GM18909 (cell line): Measurements from ENCODE around the gene ITGB1BP2.
"Not testable (repeated sequence)": the region's sequence is repeated elsewhere in the genome, so short reads cannot be mapped to it uniquely, and the experiment has no call there.

ENCODE experiments used
- ATAC-seq: cut with Tn5 transposase; IDR thresholded peaks from one replicate; pipeline ENCODE4 v1.9.1; 2021; ENCODE audit warnings: mild to moderate bottlenecking; ENCODE audit not compliant: unreplicated experiment, poor library complexity

Gene ITGB1BP2

DNA sequence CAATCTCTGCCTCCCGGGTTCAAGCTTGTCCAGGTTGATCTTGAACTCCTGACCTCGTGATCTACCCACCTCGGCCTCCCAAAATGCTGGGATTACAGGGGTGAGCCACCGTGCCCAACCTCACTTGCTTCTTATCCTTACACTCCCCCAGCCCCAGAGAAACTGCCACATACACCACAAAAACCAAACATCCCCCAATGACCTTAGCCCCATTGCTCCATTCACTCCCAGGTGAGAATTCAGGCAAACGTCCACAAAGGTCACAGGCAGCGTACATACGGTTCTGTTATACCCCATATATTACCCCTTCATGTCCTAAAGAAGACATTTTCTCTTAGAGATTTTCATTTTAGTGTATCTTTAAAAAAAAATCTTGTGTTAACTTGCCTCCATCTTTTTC is 1.1 kb upstream of the ITGB1BP2 start:
- not testable (repeated sequence) for ATAC-seq

DNA sequence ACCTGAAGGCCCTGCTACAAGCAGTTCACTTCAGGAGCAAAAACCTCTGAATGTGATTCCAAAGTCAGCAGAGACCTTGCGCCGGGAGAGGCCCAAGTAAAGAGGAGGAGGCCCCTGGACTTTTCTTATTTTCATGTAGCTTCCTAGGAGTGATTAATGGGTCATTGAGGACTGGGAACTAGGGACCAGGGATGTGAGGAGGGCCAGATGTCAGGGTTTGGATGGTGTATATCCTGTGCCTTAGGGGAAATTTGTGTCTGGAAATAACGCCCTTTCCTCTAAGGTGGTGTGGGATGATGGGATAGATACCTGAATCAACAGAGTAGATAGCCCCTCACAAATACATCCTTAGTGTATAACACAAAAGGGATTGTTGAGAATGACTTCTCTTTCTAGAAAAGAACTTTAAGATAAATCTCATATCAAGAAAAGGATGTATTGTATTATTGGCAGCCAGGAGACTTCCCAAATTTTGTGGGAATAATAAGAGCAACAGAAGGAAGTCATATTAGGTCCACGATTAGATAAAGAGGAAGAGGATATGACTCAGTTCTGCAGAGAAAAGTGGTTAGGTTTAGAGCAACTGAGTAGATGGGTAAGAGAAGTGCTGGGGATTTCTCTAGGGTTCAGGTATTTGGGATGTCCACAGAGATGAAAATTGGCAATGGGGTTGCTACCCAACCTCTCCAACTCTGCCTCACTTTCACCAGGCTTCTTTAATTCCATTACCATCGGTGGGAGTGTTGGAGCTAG is 1.1 kb downstream of the ITGB1BP2 start:
- no peak for ATAC-seq

DNA sequence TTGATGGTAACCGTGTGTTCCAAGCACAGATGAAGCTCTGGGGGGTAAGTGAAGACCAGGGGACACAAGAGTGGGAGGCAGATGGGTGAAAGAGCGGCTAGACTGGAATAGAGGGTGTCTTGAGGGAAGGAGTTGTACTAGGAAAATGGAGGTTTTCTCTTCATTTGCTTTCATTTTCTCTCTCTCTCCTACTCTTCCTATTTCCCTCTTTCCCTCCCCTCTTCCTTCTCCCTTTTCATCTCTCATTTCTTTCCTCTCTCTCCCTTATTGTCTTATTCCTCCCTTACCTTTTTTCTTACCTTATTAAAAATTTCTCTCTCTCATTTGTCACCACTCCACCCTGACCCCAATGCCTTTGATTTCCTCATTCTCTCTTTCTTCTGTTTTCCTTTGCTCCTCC is 3.0 kb downstream of the ITGB1BP2 start:
- ATAC-seq: no peak

DNA sequence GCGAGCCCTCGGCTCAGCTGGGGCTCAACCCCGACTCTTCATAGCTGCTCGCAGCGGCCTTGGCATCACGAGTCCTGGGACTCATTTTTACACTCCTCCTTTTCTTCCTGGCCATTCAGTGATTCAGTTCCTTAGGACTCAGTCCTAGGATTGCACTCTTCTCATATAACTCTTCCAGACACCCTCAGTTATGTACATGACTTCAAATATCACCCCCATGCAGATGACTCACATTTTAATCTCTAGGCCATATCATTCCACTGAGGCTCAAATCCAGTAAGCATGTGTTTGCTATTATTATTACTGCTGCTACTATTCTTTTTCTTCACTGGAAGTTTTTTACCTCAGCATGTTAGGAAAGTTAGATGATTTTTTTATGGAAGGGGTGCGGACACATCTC is 14.4 kb downstream of the ITGB1BP2 start:
- no peak for ATAC-seq

DNA sequence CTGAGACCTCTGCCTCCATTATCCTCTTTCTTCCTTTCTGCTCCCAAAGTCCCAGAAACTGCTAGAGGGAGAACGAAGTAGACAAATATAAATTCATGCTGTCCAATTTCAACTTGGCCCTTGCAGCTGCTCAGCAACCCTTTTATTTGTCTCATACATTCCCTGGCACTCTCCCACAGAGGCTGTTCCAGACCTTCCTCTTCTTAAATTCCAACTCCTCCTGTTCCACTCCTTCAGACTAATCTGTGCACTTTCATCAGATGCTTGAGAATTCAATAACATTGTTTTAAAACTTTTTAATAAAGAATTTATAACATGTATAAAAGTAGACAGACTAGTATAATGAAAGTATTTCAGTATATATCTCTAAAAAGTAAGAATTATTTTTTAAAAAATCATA is 15.4 kb downstream of the ITGB1BP2 start:
- not testable (repeated sequence) for ATAC-seq

DNA sequence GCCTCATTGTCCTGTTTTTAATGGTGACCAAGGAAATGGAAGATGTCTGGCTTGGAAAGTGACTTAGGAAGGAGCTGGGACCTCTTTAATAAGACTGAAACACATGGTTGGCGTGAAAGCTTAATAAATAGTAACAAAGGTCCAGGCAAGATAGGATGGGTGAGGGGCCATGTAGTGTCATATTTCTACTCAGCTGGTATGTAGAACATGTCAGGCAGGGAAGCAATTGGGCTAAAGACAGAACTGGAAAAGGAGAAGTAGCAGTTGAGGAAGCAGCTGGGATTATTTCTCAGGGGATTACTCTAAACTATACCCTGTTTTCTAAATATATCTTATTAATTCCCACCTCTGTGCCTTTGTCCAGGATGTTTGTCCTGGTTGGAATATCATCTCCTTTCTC is 18.6 kb downstream of the ITGB1BP2 start:
- ATAC-seq: no peak

DNA sequence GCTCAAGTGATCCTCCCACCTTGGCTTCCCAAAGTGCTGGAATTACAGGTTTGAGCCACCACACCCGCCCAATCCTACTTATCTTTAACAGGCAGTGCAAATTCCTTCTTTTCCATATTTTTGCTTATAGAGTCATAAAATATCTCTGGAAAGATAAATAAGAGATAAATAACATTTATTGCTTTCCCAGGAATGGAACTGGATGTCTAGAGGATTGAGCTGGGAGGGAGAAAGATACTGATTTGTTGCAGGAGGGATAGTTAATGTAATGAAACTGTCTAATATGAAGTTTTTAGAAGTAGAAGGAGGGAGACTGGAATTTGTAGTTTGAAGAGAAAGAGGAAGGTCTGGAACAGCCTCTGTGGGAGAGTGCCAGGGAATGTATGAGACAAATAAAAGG is 20.2 kb downstream of the ITGB1BP2 start:
- ATAC-seq: no peak

DNA sequence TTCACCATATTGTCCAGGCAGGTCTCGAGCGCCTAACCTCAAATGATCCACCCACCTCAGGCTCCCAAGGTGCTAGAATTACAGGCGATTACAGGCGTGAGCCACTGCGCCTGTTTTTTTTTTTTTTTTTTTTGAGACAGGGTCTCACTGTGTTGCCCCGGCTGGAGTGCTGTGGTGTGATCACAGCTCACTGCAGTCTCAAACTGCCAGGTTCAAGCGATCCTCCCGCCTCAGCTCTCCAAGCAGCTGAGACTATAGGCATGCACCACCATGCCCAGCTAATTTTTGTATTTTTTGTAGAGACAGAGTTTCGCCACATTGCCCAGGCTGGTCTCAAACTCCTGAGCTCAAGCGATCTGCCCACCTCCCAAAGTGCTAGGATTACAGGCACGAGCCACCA is 22.9 kb downstream of the ITGB1BP2 start:
- ATAC-seq: not testable (repeated sequence)

DNA sequence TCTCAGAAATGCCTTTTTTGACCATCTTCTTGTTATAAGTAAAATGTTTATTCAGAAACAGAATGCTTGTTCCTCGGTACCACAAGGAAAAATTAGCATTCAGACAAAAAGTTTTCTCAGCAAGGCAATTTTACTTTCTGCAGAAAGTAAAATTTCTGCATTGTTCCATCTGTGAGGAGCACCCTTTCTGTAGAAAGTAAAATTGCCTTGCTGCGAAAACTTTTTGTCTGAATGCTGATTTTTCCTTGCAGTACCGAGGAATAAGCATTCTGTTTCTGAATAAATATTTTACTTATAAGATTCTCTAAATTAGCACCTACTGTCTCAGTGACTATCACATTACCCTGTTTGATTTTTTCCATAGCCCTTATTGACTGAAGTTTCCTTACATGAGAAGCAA is 24.8 kb downstream of the ITGB1BP2 start:
- ATAC-seq: no peak

DNA sequence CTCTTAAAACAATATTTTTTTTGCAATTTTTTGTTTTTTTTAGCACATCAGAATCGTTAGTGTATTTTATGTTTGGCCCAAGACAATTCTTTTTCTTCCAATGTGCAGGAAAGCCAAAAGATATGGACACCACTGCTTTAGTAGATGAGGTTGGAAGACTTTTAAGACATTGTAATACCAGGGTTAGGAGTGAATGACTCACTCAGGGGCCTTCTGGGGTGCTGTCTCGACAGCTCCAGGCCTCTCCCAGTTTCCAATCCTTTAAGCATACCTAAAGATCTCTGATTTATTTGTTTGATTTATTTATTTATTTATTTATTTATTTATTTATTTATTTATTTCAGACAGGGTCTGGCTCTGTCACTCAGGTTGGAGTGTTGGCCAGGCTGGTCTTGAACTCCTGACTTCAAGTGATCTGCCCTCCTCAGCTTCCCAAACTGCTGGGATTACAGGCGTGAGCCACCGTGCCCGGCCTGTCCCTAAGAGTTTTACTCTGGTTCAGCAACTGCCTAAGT is 47.7 kb downstream of the ITGB1BP2 start:
- ATAC-seq: not testable (repeated sequence)

DNA sequence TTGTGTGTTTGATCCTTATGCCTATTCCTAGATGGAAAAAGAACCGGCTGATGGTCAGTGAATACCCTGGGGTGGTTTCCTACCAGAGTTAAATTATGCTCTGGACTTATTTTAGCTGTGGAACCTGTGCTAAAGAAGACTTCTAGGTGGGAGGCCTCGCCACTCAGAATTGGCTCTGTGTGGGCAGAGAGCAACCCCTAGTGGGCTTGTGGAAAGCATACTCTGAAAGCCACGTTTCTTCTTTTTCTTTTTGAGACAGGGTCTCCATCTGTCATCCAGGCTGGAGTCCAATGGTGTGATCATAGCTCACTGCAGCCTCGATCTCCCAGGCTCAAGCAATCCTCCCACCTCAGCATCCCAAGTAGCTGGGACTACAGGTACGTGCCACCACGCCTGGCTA is 48.3 kb downstream of the ITGB1BP2 start:
- not testable (repeated sequence) for ATAC-seq

DNA sequence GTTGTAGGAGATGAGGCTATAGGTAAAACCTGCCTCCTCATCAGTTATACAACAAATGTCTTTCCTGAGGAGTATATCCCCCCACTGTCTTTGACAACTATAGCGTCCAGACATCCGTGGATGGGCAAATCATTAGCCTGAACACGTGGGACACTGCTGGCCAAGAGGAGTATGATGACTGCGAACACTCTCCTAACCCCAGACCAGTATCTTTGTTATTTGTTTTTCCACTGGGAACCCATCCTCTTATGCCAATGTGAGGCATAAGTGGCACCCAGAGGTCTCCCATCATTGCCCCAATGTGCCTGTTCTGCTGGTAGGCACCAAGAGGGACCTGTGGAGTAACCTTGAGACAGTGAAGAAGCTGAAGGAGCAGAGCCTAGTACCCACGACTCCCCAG is 50.9 kb downstream of the ITGB1BP2 start:
- ATAC-seq: not testable (repeated sequence)
